AG04450 (cell line): ENCODE measurements around the gene LDHD. TPM values are rescaled to one million over a fixed set of nuclear protein-coding genes. Genes with fewer than 3 reads are reported as not detected.

Experiments used
- CTCF ChIA-PET: fragments of 300-600, 350-600 bp; formaldehyde crosslinking; extraction: SDS; loops from one replicate; lab custom pipeline; 2022; ENCODE audit warnings: antibody characterized with exemption, inconsistent platforms; lab: Charles Lee
- POLR2A ChIA-PET: fragments of 350-600 bp; formaldehyde crosslinking; extraction: SDS; loops from one replicate; lab custom pipeline; 2021; ENCODE audit warnings: antibody characterized with exemption, inconsistent platforms; lab: Yijun Ruan, JAX
- DNase-seq: peaks from one replicate; pipeline ENCODE4 v3.0.0-alpha.2; 2011; ENCODE audit warnings: low read depth, low spot score
- H3K27ac ChIP-seq: one replicate; pipeline ENCODE4 v1.5.1; 2012; ENCODE audit warnings: low read depth, low read length, control low read depth
- H3K27me3 ChIP-seq: one replicate; pipeline ENCODE4 v1.6.0; 2012; ENCODE audit warnings: low read length; ENCODE audit not compliant: control insufficient read depth, insufficient read depth
- H3K4me3 ChIP-seq: 2 replicates; pipeline ENCODE4 v1.5.1; 2011; ENCODE audit warnings: mild to moderate bottlenecking, low read depth, low read length, control low read depth
- H3K9me3 ChIP-seq: 2 replicates; pipeline ENCODE4 v1.5.1; 2012; ENCODE audit warnings: low read length; ENCODE audit not compliant: control insufficient read depth, insufficient read depth
- CTCF ChIP-seq: IDR thresholded peaks from 2 replicates; pipeline ENCODE4 v1.5.1; 2011; ENCODE audit warnings: low read depth, low read length, control low read depth, inconsistent platforms
- polyA plus RNA-seq: library from polyadenylated mRNA; depleted of rRNA; stranded (reverse); fragments of >200 nt; gene quantifications from 2 replicates; pipeline ENCODE4 v1.2.3, GENCODE V29; 2011; rRNA removed

The LDHD gene
- polyA plus RNA-seq, 1 experiment, result 0.38 TPM

- no peak for DNase-seq
- ChIA-PET POLR2A (no interaction called here), CTCF (interaction anchor here (1.3 to 2.5 kb wide), 2 partner anchors 12 to 48 kb away, joined by 3 to 10 read pairs; no protein-coding TSS in a partner anchor)
- no peak overlapping the region for H3K4me3 ChIP-seq
- no peaks in the 10 kb centered on the region for H3K27me3 ChIP-seq
- TF ChIP-seq CTCF, result no peak; the same call in 1 of the 2 replicates
- peaks cover 8% of the 10 kb centered on the region for H3K9me3 ChIP-seq
- H3K27ac ChIP-seq, result peak overlapping the region; percentile 61
Measured at GRCh38 chr16:75062976-75063346, 53.6 kb downstream of the LDHD start.

- Histone ChIP-seq H3K27ac (peak overlapping the region; percentile 61), H3K9me3 (peaks cover 8% of the 10 kb centered on the region), H3K4me3 (no peak overlapping the region), H3K27me3 (no peaks in the 10 kb centered on the region)
- ChIA-PET CTCF (interaction anchor here (0.6 to 2.5 kb wide), 6 partner anchors 9 to 79 kb away, joined by 3 to 10 read pairs (median 3); partner anchors contain the start of gene ZNRF1), POLR2A (interaction anchor here (0.6 kb wide), 1 partner anchor 8 kb away, joined by 3 read pairs; no protein-coding TSS in a partner anchor)
- TF ChIP-seq CTCF, result 0 out of 2 replicates have a peak, but pooled peaks have one; percentile 17
- no peak for DNase-seq
Measured at GRCh38 chr16:75062135-75062975, 54.2 kb downstream of the LDHD start.

Other genes with a start within 250 kb of the LDHD start
- gene WDR59, start 131.7 kb downstream of the LDHD start, polyA plus RNA-seq, result 45.6 and 48.1 TPM in 2 replicates
- 31.6 and 36.5 TPM in 2 replicates for gene ZNRF1, start 117.8 kb downstream of the LDHD start, polyA plus RNA-seq
- 8.5 and 11.6 TPM in 2 replicates for gene ZFP1, start 31.7 kb upstream of the LDHD start, polyA plus RNA-seq
- gene CTRB2, start 90.4 kb upstream of the LDHD start, polyA plus RNA-seq, result not detected in 2 replicates
- not detected in 2 replicates for gene CTRB1, start 102.2 kb upstream of the LDHD start, polyA plus RNA-seq
- gene BCAR1, start 134.8 kb upstream of the LDHD start, polyA plus RNA-seq, result 16.1 and 26.9 TPM in 2 replicates